Endodermal cell (in vitro differentiated cells): Measurements from ENCODE around the gene ZNRF3. TPM values are rescaled to one million over a fixed set of nuclear protein-coding genes. Genes with fewer than 3 reads are reported as not detected.

Experiments used
- DNase-seq: peaks from one replicate; pipeline ENCODE4 v3.0.0-alpha.2; 2017
- H3K27ac ChIP-seq: 2 replicates; pipeline ENCODE4 v1.5.1; 2013; ENCODE audit warnings: mild to moderate bottlenecking, low read depth, low read length, moderate library complexity
- H3K27me3 ChIP-seq: 2 replicates; pipeline ENCODE4 v1.6.1; 2013; ENCODE audit warnings: mild to moderate bottlenecking, low read length, moderate library complexity; ENCODE audit not compliant: insufficient read depth, control insufficient read depth, poor library complexity, severe bottlenecking
- H3K36me3 ChIP-seq: 2 replicates; pipeline ENCODE4 v1.7.0; 2013; ENCODE audit warnings: mild to moderate bottlenecking, low read length, moderate library complexity; ENCODE audit not compliant: control insufficient read depth, insufficient read depth
- H3K4me1 ChIP-seq: one replicate; pipeline ENCODE4 v1.7.0; 2013; ENCODE audit warnings: low read length; ENCODE audit not compliant: control insufficient read depth, insufficient read depth
- H3K4me3 ChIP-seq: 2 replicates; pipeline ENCODE4 v1.5.1; 2013; ENCODE audit warnings: mild to moderate bottlenecking, low read length, moderate library complexity
- H3K9ac ChIP-seq: 2 replicates; pipeline ENCODE4 v1.6.1; 2013; ENCODE audit warnings: mild to moderate bottlenecking, low read length, moderate library complexity; ENCODE audit not compliant: poor library complexity, severe bottlenecking; ENCODE audit errors: extremely low read depth
- H3K9me3 ChIP-seq: 2 replicates; pipeline ENCODE4 v1.6.1; 2013; ENCODE audit warnings: mild to moderate bottlenecking, low read length, moderate library complexity; ENCODE audit not compliant: control insufficient read depth
- H3K27ac Mint-ChIP-seq: 2 replicates; pipeline ENCODE4 v1.8.0; 2020; ENCODE audit warnings: mixed read lengths
- H3K27me3 Mint-ChIP-seq: 2 replicates; pipeline ENCODE4 v1.8.0; 2021; ENCODE audit warnings: mild to moderate bottlenecking, mixed read lengths; ENCODE audit not compliant: insufficient read depth
- H3K36me3 Mint-ChIP-seq: 2 replicates; pipeline ENCODE4 v1.8.0; 2020; ENCODE audit warnings: low read depth, mixed read lengths
- H3K4me1 Mint-ChIP-seq: 2 replicates; pipeline ENCODE4 v1.8.0; 2020; ENCODE audit warnings: mixed read lengths
- H3K4me3 Mint-ChIP-seq: 2 replicates; pipeline ENCODE4 v1.8.0; 2020; ENCODE audit warnings: mild to moderate bottlenecking, moderate library complexity, mixed read lengths
- H3K9me3 Mint-ChIP-seq: 2 replicates; pipeline ENCODE4 v1.8.0; 2020; ENCODE audit warnings: mild to moderate bottlenecking, mixed read lengths
- CTCF ChIP-seq: fragments of 200-600 bp; sonication (generic); conservative IDR thresholded peaks from 2 replicates; pipeline ENCODE4 v1.5.0; 2021; ENCODE audit warnings: antibody characterized with exemption, mild to moderate bottlenecking
- WGBS, 2 experiments: methylation state at CpG; one replicate each; pipeline versions ENCODE4 v1.1.5 to v1.1.7; 2013; ENCODE audit warnings: missing lambda C conversion rate in 2 of 2, mixed read lengths in 1 of 2; ENCODE audit not compliant: insufficient coverage in 1 of 2, insufficient read length in 1 of 2; 5-methylcytosine and 5-hydroxymethylcytosine counted together
- total RNA-seq, 2 donors: library from RNA; stranded (reverse); fragmentation: NEBNext Ultra II Directional in 1 of 2; extraction: Animal tissue kit (Norgen Biotek cat#: 25700) in 1 of 2; gene quantifications; 2 replicates in 1 of 2; 3 replicates in 1 of 2; pipeline ENCODE4 v1.2.1, GENCODE V29; 2021

ZNRF3 gene
- total RNA-seq, 2 donors from 2014 or later, result 15.8 to 19.8 TPM

- no peak overlapping the region for H3K9ac ChIP-seq
- H3K9me3 Mint-ChIP-seq, result no peaks in the 10 kb centered on the region
- H3K9me3 ChIP-seq, result no peaks in the 10 kb centered on the region
- no peaks in the 10 kb centered on the region for H3K27me3 Mint-ChIP-seq
- H3K4me1 ChIP-seq, result peaks cover under 1% of the 10 kb centered on the region
- H3K27ac ChIP-seq, result peak overlapping the region; percentile 65
- H3K27me3 ChIP-seq, result no peaks in the 10 kb centered on the region
- peak overlapping the region; percentile 59 for H3K27ac Mint-ChIP-seq
- H3K36me3 Mint-ChIP-seq, result peaks cover 2% of the 10 kb centered on the region
- peaks cover 38% of the 10 kb centered on the region for H3K4me1 Mint-ChIP-seq
- no peak for TF ChIP-seq CTCF
- no peak overlapping the region for H3K4me3 Mint-ChIP-seq
- 86% methylated on average over 6 of the region's 6 CpGs; no CpG with 5 or more reads in 1 of the 2 experiments for WGBS, 2 experiments
- no peaks in the 10 kb centered on the region for H3K36me3 ChIP-seq
- DNase-seq, result no peak
- H3K4me3 ChIP-seq, result no peak overlapping the region
Observed at GRCh38 chr22:28978158-28978557, 94.8 kb downstream of the ZNRF3 start.

- peak overlapping the region; percentile 65 for H3K27ac ChIP-seq
- H3K36me3 ChIP-seq, result no peaks in the 10 kb centered on the region
- no peak overlapping the region for H3K27ac Mint-ChIP-seq
- no peak for DNase-seq
- WGBS, 2 experiments, result 61 to 70% methylated on average over 2 to 3 of the region's 4 CpGs
- H3K36me3 Mint-ChIP-seq, result peaks cover 2% of the 10 kb centered on the region
- H3K4me3 ChIP-seq, result no peak overlapping the region
- peaks cover 48% of the 10 kb centered on the region for H3K4me1 Mint-ChIP-seq
- no peak overlapping the region for H3K9ac ChIP-seq
- H3K27me3 Mint-ChIP-seq, result no peaks in the 10 kb centered on the region
- H3K4me1 ChIP-seq, result peaks cover 8% of the 10 kb centered on the region
- no peaks in the 10 kb centered on the region for H3K27me3 ChIP-seq
- H3K9me3 Mint-ChIP-seq, result no peaks in the 10 kb centered on the region
- TF ChIP-seq CTCF, result no peak
- no peaks in the 10 kb centered on the region for H3K9me3 ChIP-seq
- H3K4me3 Mint-ChIP-seq, result no peak overlapping the region
Observed at GRCh38 chr22:28978863-28979796, 95.8 kb downstream of the ZNRF3 start.

- Histone ChIP-seq H3K36me3 (no peaks in the 10 kb centered on the region), H3K9ac (no peak overlapping the region), H3K9me3 (peaks cover 3% of the 10 kb centered on the region), H3K27me3 (no peaks in the 10 kb centered on the region), H3K27ac (no peak overlapping the region), H3K4me1 (peaks cover 8% of the 10 kb centered on the region), H3K4me3 (no peak overlapping the region)
- Mint-ChIP-seq H3K27ac (no peak overlapping the region), H3K27me3 (no peaks in the 10 kb centered on the region), H3K9me3 (no peaks in the 10 kb centered on the region), H3K4me1 (peaks cover 59% of the 10 kb centered on the region), H3K4me3 (no peak overlapping the region), H3K36me3 (no peaks in the 10 kb centered on the region)
- no peak for DNase-seq
- no peak for TF ChIP-seq CTCF
Observed at GRCh38 chr22:28980326-28980725, 97.0 kb downstream of the ZNRF3 start.
